PFSK-1 (cell line): ENCODE measurements around the gene TMEM200B.

ENCODE experiments used
- FOXP2 ChIP-seq: optimal IDR thresholded peaks from 2 replicates; pipeline ENCODE3; 2011; ENCODE audit warnings: borderline replicate concordance, control low read depth, inconsistent platforms; ENCODE audit not compliant: insufficient read depth; ENCODE audit errors: extremely low read length, extremely low read depth
- POLR2AphosphoS5 ChIP-seq: IDR thresholded peaks from 2 replicates; pipeline ENCODE4 v1.6.1; 2012; ENCODE audit warnings: low read depth, mild to moderate bottlenecking, control low read depth, low read length, moderate library complexity
- SIN3A ChIP-seq: IDR thresholded peaks from 2 replicates; pipeline ENCODE4 v1.6.1; 2012; ENCODE audit warnings: mild to moderate bottlenecking, low read length, moderate library complexity, borderline replicate concordance; ENCODE audit not compliant: insufficient read depth
- TAF1 ChIP-seq: IDR thresholded peaks from 2 replicates; pipeline ENCODE4 v1.6.1; 2012; ENCODE audit warnings: low read length, control low read depth, borderline replicate concordance; ENCODE audit not compliant: insufficient read depth
- TF ChIP-seq, protein P1 (sequence below), 2 experiments: IDR thresholded peaks; 2 replicates each; pipeline versions ENCODE4 v1.6.1 to v1.8.0; 2011 to 2012; ENCODE audit warnings: low read depth in 2 of 2, low read length in 2 of 2, control low read depth in 1 of 2, inconsistent platforms in 1 of 2, mild to moderate bottlenecking in 1 of 2, moderate library complexity in 1 of 2; ENCODE audit not compliant: insufficient read depth in 1 of 2

TMEM200B gene

DNA sequence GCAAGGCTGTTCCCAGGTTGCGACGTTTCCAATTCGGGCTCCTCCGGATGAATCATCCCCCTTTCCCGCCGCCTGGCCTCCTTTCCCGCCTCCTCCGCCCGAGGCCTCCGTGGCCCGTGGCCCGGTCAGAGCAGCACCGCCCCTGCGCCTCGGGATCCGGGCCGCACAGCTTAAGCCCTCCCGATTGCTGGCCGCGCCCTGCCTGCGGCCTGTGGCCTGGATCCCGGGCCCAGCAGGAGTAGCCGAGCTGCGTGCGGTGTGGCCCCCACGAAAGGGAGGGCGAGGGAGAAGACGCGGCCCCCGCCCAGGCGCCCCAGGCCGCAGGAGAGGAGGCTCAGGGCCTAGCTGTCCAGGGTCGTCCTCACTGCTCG lies 1.0 kb downstream of the TMEM200B start:
- TF ChIP-seq FOXP2 = no peak
- TF ChIP-seq POLR2AphosphoS5 = no peak
- no peak for TF ChIP-seq TAF1
- no peak for TF ChIP-seq SIN3A
- TF ChIP-seq, protein P1, sequence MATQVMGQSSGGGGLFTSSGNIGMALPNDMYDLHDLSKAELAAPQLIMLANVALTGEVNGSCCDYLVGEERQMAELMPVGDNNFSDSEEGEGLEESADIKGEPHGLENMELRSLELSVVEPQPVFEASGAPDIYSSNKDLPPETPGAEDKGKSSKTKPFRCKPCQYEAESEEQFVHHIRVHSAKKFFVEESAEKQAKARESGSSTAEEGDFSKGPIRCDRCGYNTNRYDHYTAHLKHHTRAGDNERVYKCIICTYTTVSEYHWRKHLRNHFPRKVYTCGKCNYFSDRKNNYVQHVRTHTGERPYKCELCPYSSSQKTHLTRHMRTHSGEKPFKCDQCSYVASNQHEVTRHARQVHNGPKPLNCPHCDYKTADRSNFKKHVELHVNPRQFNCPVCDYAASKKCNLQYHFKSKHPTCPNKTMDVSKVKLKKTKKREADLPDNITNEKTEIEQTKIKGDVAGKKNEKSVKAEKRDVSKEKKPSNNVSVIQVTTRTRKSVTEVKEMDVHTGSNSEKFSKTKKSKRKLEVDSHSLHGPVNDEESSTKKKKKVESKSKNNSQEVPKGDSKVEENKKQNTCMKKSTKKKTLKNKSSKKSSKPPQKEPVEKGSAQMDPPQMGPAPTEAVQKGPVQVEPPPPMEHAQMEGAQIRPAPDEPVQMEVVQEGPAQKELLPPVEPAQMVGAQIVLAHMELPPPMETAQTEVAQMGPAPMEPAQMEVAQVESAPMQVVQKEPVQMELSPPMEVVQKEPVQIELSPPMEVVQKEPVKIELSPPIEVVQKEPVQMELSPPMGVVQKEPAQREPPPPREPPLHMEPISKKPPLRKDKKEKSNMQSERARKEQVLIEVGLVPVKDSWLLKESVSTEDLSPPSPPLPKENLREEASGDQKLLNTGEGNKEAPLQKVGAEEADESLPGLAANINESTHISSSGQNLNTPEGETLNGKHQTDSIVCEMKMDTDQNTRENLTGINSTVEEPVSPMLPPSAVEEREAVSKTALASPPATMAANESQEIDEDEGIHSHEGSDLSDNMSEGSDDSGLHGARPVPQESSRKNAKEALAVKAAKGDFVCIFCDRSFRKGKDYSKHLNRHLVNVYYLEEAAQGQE (IDR thresholded peaks at IDR 0.05; ENCODE audit: insufficient read depth in 1 of 2, low read depth in 2 of 2, low read length in 2 of 2) = no peak

DNA sequence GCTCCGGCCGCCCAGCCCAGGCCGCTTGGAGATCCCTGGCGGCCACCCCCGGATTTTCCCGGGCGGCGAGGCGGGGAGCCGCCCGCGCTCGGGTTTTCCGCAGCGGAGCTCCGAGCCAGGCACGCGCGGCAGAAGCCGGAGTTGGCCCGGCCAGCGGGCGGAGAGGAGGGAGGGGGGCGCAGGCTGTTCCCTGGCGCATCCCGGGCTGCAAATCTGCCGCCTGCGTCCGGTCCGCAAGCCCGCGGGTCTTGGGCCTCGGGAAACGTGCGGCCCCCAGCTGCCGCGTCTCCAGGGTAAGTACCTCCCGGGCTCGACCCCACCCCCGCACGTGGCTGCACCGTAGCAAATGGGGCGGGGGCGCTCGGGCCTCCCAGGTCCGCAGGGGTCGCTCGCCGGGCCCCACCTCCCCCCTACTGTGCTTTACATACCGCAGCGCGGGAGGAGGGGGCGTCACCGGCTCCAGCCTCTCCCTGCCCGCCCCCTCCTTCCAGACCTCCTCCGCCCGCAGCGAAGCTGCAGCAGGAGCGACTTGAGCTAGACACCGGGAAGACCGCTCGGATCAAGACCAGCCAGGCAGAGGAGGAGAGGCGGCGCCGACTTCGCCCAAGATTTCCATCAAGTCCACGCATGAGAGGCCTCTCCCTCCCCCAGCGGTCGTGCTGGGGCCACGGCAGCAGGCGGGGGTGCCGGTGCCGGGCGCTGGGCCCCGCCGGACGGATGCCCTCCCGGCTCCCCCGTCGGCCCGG lies 1.6 kb downstream of the TMEM200B start:
- TF ChIP-seq, protein P1 (IDR thresholded peaks at IDR 0.05; ENCODE audit: insufficient read depth in 1 of 2, low read depth in 2 of 2, low read length in 2 of 2) = no peak
- no peak for TF ChIP-seq POLR2AphosphoS5
- TF ChIP-seq TAF1 = no peak
- no peak for TF ChIP-seq FOXP2
- no peak for TF ChIP-seq SIN3A

DNA sequence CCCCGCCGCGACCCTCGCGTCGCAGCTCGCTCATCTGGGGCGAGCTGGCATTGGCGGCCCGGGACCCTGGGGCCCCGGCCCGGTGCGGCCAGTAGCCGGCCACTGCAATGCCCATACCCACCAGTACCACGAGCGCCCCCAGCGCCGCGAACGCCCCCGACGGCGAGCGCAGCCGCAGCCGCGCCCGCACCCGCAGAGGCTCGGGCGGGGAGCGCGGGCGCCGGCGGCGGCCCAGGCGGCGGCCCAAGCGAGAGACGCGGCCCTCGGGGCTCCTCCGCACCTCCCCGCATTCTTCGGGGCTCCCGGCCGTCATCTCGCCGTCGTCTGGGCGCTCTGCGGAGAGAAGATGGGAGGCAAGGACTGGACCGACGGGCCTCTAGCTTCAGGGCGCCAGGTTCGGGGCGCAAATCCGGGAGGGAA lies 2.2 kb downstream of the TMEM200B start:
- TF ChIP-seq FOXP2 (no peak), TAF1 (no peak), POLR2AphosphoS5 (no peak), SIN3A (no peak)
- TF ChIP-seq, protein P1 (IDR thresholded peaks at IDR 0.05; ENCODE audit: insufficient read depth in 1 of 2, low read depth in 2 of 2, low read length in 2 of 2) = no peak

DNA sequence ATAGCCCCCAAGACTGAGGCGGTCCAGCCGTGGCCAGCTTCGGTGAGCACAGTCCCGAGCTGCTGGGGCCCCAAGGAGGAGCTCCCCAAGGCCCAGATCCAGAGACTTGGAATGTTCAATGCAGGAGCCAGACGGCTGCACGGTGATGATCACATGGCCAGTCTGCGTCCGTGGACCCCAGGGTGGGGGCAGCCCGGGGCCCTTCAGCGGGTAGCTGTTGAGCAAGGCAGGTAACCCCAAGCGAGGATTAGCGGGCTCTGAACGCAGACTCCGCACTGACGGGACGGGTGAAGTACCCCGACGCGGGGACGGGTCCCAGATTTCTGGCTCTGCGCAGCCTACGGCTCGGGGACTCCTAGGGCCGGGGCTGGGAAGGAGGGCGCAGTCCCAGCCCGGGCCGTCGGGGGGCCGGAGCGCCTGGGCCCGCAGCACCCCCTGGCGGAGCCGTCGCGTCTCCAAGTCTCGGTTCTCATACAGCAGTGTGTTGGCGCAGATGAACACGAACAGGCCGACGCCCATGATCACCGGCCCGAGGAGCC lies 2.7 kb downstream of the TMEM200B start:
- TF ChIP-seq FOXP2 = no peak
- no peak for TF ChIP-seq SIN3A
- TF ChIP-seq, protein P1 (IDR thresholded peaks at IDR 0.05; ENCODE audit: insufficient read depth in 1 of 2, low read depth in 2 of 2, low read length in 2 of 2) = no peak
- no peak for TF ChIP-seq POLR2AphosphoS5
- no peak for TF ChIP-seq TAF1
